ENCODE measurements around the gene CTDSP2.

DNA sequence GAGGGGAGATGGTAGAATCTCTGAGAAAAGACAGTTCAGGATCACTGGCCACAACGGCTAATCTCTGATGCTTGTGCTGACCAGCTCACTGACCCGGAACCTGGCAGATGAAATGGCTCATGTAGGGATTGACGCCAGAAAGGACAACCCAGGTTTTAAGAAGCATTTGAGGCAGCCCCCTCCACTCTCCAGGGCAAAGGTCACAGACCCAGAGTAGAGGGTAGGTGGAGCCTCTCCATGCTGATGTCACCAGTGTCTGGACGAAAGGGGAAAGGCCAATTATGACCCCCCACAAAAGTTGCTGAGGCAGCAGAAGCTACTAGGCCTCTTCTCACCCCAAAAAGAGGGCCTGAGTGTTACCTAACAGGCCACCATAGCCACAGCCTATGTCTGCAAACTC is 75.8 kb downstream of the CTDSP2 start:
- no peak for TF ChIP-seq POLR2AphosphoS5 (IDR thresholded peaks at IDR 0.05)
- TF ChIP-seq, protein P1, sequence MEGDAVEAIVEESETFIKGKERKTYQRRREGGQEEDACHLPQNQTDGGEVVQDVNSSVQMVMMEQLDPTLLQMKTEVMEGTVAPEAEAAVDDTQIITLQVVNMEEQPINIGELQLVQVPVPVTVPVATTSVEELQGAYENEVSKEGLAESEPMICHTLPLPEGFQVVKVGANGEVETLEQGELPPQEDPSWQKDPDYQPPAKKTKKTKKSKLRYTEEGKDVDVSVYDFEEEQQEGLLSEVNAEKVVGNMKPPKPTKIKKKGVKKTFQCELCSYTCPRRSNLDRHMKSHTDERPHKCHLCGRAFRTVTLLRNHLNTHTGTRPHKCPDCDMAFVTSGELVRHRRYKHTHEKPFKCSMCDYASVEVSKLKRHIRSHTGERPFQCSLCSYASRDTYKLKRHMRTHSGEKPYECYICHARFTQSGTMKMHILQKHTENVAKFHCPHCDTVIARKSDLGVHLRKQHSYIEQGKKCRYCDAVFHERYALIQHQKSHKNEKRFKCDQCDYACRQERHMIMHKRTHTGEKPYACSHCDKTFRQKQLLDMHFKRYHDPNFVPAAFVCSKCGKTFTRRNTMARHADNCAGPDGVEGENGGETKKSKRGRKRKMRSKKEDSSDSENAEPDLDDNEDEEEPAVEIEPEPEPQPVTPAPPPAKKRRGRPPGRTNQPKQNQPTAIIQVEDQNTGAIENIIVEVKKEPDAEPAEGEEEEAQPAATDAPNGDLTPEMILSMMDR (IDR thresholded peaks at IDR 0.05): no peak
